GM23338 (cell line): ENCODE results near the gene ZBTB7C.

ENCODE experiments used
- CREB1 ChIP-seq: fragments of 250-450 bp; sonication (Bioruptor Pico); IDR thresholded peaks from 2 replicates; pipeline ENCODE4 v1.5.0; 2020; ENCODE audit warnings: low read depth, mild to moderate bottlenecking, moderate library complexity
- EZH2 ChIP-seq: fragments of 200-600 bp; sonication (generic); IDR thresholded peaks from one replicate; pipeline ENCODE4 v1.8.0; 2017; ENCODE audit warnings: antibody characterized with exemption, mild to moderate bottlenecking, low read depth; ENCODE audit not compliant: unreplicated experiment
- EZH2phosphoT487 ChIP-seq: fragments of 200-600 bp; sonication (generic); IDR thresholded peaks from one replicate; pipeline ENCODE4 v1.8.1; 2018; ENCODE audit warnings: antibody characterized with exemption; ENCODE audit not compliant: unreplicated experiment
- POLR2AphosphoS5 ChIP-seq: IDR thresholded peaks from 2 replicates; pipeline ENCODE4 v1.6.1; 2016; ENCODE audit warnings: antibody characterized with exemption, low read depth
- REST ChIP-seq: IDR thresholded peaks from one replicate; pipeline ENCODE4 v1.6.1; 2018; ENCODE audit warnings: antibody characterized with exemption; ENCODE audit not compliant: unreplicated experiment
- TF ChIP-seq, protein P1 (sequence below), 2 experiments: fragments of 200-600 bp in 1 of 2; sonication (generic) in 1 of 2; conservative IDR thresholded peaks; 2 replicates each; pipeline versions ENCODE4 v1.5.1 to v1.6.1; 2016 to 2017; ENCODE audit warnings: antibody characterized with exemption in 2 of 2, low read depth in 2 of 2, mild to moderate bottlenecking in 2 of 2, moderate library complexity in 1 of 2
- TF ChIP-seq, protein P2 (sequence below): IDR thresholded peaks from 2 replicates; pipeline ENCODE4 v1.6.1; 2016; ENCODE audit warnings: antibody characterized with exemption

- TF ChIP-seq, protein P1, sequence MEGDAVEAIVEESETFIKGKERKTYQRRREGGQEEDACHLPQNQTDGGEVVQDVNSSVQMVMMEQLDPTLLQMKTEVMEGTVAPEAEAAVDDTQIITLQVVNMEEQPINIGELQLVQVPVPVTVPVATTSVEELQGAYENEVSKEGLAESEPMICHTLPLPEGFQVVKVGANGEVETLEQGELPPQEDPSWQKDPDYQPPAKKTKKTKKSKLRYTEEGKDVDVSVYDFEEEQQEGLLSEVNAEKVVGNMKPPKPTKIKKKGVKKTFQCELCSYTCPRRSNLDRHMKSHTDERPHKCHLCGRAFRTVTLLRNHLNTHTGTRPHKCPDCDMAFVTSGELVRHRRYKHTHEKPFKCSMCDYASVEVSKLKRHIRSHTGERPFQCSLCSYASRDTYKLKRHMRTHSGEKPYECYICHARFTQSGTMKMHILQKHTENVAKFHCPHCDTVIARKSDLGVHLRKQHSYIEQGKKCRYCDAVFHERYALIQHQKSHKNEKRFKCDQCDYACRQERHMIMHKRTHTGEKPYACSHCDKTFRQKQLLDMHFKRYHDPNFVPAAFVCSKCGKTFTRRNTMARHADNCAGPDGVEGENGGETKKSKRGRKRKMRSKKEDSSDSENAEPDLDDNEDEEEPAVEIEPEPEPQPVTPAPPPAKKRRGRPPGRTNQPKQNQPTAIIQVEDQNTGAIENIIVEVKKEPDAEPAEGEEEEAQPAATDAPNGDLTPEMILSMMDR (conservative IDR thresholded peaks at IDR 0.05; ENCODE audit: low read depth in 2 of 2): no peak
- TF ChIP-seq POLR2AphosphoS5: no peak
- TF ChIP-seq EZH2: no peak
- TF ChIP-seq, protein P2, sequence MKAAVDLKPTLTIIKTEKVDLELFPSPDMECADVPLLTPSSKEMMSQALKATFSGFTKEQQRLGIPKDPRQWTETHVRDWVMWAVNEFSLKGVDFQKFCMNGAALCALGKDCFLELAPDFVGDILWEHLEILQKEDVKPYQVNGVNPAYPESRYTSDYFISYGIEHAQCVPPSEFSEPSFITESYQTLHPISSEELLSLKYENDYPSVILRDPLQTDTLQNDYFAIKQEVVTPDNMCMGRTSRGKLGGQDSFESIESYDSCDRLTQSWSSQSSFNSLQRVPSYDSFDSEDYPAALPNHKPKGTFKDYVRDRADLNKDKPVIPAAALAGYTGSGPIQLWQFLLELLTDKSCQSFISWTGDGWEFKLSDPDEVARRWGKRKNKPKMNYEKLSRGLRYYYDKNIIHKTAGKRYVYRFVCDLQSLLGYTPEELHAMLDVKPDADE: no peak
- no peak for TF ChIP-seq EZH2phosphoT487
- no peak for TF ChIP-seq CREB1 (CRISPR knock-in tag)
- no peak for TF ChIP-seq REST
Observed at GRCh38 chr18:48356909-48357631, 52.1 kb downstream of the ZBTB7C start.
